Epithelial cell of prostate (primary cell): ENCODE results near the gene RPS6KB1.
A peak's percentile ranks its signal among the peaks of the same experiment; 100 is the strongest.
"Not testable (repeated sequence)": the region's sequence is repeated elsewhere in the genome, so short reads cannot be mapped to it uniquely, and the experiment has no call there.

ENCODE experiments used
- DNase-seq: peaks from one replicate; pipeline ENCODE4 v3.0.0-alpha.2; 2011; ENCODE audit warnings: low read depth, low spot score
- H3K27ac ChIP-seq: fragments of 450-650 bp; 2 replicates; pipeline ENCODE4 v1.5.1; 2017; ENCODE audit warnings: mild to moderate bottlenecking

The RPS6KB1 gene

DNA sequence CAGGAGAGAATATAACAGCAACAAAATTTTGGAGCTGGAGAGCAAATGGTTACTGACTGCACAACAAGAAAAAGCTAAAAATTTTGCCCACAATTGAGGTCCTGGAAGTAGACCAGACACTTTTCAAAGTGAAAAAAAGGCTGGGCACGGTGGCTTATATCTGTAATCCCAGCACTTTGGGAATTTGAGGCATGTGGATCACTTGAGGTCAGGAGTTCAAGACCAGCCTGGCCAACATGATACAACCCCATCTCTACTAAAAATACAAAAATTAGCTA is 23.0 kb upstream of the RPS6KB1 start:
- no peak for DNase-seq
- no peak overlapping the region for H3K27ac ChIP-seq

DNA sequence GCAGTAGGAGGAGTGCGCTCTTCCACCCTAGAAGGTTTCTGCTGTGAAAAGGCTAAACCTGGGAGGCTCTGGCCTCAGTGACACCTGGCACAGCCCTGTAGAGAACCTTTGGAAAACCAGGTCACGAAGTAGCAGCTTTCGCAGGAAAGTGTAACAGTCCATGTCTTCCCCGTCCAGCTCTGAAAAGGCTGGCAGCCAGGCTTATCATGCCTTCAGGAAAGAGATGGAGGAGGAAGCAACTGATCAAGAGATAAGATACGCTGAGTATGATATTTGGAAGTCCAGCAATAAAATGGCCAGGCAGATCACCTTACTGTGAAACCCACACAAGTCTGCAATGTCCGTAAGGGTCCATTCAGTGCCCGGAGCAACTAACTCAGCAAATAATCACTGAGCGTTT is 22.4 kb upstream of the RPS6KB1 start:
- DNase-seq, result no peak
- no peak overlapping the region for H3K27ac ChIP-seq

GRCh38 chr17:59872351-59872750 is 20.6 kb upstream of the RPS6KB1 start:
- no peak overlapping the region for H3K27ac ChIP-seq
- DNase-seq, result no peak

GRCh38 chr17:59873414-59873813 is 19.5 kb upstream of the RPS6KB1 start:
- DNase-seq, H3K27ac ChIP-seq: not testable (repeated sequence)

GRCh38 chr17:59874376-59874775 is 18.5 kb upstream of the RPS6KB1 start:
- no peak overlapping the region for H3K27ac ChIP-seq
- no peak for DNase-seq

DNA sequence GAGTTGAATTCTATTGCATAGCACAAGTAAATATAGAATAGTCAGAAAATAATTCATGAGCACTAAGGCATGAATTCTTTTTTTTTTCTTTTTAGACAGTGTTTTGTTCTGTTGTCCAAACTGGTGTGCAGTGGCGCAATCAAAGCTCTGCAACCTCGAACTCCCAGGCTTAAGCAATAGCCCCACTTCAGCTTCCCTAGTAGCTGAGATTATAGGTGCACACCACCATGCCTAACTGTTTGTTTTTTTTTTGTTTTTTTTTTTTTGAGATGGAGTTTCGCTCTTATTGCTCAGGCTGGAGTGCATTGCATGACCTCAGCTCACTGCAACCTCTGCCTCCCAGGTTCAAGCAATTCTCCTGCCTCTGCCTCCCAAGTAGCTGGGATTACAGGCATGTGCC is 16.8 kb upstream of the RPS6KB1 start:
- DNase-seq, result no peak
- no peak overlapping the region for H3K27ac ChIP-seq

GRCh38 chr17:59877965-59878364 is 15.0 kb upstream of the RPS6KB1 start:
- H3K27ac ChIP-seq, result no peak overlapping the region
- no peak for DNase-seq

GRCh38 chr17:59878624-59879023 is 14.3 kb upstream of the RPS6KB1 start:
- no peak for DNase-seq
- H3K27ac ChIP-seq, result no peak overlapping the region

GRCh38 chr17:59884861-59885260 is 8.1 kb upstream of the RPS6KB1 start:
- no peak for DNase-seq
- no peak overlapping the region for H3K27ac ChIP-seq

DNA sequence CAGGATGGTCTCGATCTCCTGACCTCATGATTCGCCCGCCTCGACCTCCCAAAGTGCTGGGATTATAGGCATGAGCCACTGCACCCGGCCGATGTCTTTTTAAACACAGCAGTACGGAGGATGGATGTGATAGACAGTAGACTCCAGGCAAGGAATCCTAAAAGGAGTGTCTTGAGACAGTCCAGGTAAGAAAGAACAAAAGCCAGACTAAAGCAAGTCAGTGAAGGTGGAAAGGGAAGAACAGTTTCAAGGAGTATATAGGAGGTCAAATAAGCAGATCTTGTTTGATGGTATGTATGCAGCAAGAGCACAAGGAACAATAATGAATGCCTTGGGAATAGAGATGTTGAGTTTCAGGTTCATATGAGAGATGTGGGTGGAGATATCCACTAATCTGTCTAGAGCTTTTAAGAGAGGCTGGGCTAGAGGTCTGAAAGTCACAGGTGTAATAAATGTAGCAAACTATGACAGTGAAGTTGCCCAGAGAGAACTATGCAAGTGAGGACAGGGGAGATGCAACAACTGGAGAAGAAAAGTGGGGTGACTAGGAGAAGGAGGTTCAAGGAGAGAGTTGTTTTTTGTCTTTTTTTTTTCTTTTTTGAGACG is 4.7 kb upstream of the RPS6KB1 start:
- no peak for DNase-seq

DNA sequence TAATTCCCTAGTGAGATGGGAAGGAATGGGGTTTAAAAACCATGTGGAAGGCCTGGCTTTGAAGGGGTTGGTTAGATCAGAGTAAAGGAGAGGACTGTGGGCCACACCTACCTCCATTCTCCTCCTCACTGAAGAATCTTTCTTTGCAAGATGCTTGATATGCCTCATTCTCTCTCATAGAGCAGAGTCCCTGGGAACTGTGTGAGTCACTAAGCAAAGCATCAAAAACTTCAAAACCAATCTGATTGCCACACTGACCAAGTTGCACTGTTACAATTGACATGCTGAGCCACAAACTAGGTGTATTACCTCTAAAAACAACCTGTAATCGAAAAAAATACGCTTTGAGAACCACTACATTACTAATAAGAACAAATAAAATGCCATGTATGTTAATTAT is 2.2 kb upstream of the RPS6KB1 start:
- peak; percentile 16 for DNase-seq
- peak overlapping the region; percentile 64 for H3K27ac ChIP-seq

More for the DNA sequence above, 4.7 kb upstream of the RPS6KB1 start:
- no peak overlapping the region for H3K27ac ChIP-seq

- no peak for DNase-seq
- H3K27ac ChIP-seq, result peak overlapping the region; percentile 64
Measured at GRCh38 chr17:59892251-59892923, 534 bp upstream of the RPS6KB1 start.

DNA sequence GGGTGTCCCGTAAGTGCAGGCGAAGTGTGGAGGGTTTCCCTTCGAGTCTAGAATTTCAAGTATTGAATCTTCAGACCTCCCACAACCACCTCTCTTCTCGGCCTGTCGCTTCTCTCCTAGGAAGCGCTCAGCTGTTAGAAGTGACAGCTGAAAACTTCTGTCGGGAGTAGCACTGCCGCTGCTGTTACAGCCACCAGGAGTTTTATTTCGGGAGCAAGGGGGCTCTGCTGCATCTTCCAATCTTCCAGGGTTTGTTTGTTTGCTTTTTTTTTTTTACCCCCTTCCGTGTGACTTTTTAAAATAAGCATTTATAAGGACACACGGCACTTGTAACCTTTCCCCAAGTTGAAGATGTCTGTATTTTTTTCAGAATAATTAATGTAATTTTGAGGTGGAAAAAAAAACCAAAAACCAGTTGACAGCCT is 767 bp downstream of the RPS6KB1 start:
- H3K27ac ChIP-seq, result peak overlapping the region; percentile 64
- no peak for DNase-seq

DNA sequence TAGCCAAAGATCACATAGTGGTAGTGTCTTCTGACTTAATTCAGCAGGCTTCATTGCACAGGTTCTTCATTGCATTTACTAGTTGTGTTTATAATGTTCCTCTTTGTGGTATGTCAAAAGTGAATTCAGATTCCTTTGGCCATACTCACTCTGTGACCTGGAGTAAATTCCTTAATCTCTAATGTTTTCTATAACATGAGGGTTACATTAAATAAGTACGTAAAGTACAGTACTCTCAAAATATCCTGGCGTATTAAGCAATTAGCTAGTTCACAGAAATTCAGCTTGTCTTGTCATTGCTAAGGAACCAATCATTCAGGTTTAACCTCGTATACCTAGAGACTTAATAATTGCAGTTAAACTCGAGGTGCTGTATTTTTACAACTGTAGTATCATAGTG is 4.2 kb downstream of the RPS6KB1 start:
- no peak for DNase-seq
- H3K27ac ChIP-seq, result no peak overlapping the region

GRCh38 chr17:59899099-59899498 is 6.2 kb downstream of the RPS6KB1 start:
- no peak for DNase-seq
- no peak overlapping the region for H3K27ac ChIP-seq

DNA sequence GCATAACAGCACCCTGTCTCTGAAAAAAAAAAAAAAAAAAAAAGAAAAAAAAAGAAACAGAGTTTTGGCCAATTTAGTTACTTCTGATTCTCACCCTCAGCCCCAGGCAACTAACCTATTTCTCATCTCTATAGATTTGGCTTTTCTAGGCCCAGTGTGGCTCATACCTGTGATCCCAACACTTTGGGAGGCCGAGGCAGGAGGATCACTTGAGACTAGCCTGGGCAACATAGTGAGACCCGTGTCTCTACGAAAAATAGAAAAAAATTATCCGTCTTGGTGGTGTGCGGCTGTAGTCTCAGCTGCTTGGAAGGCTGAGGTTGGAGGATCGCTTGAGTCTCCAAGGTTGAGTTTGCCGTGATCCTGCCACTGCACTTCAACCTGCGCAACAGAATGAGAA is 8.7 kb downstream of the RPS6KB1 start:
- no peak for DNase-seq
- no peak overlapping the region for H3K27ac ChIP-seq

GRCh38 chr17:59903455-59903854 is 10.5 kb downstream of the RPS6KB1 start:
- no peak for DNase-seq
- H3K27ac ChIP-seq, result no peak overlapping the region

DNA sequence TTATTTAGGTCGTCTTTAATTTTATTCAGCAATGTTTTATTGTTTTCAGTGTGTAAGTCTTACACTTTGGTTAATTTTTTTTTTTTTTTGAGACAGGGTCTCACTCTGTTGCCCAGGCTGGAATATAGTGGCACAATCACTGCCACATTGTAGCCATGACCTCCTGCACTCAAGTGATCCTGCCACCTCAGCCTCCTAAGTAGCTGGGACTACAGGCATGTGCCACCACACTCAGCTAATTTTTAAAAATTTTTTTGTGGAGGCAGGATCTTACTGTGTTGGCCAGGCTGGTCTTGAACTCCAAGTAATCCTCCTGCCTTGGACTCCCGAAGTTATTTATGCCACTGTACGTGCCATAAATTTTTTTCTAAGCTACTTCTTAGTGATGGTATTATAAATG is 14.5 kb downstream of the RPS6KB1 start:
- H3K27ac ChIP-seq, result no peak overlapping the region

DNA sequence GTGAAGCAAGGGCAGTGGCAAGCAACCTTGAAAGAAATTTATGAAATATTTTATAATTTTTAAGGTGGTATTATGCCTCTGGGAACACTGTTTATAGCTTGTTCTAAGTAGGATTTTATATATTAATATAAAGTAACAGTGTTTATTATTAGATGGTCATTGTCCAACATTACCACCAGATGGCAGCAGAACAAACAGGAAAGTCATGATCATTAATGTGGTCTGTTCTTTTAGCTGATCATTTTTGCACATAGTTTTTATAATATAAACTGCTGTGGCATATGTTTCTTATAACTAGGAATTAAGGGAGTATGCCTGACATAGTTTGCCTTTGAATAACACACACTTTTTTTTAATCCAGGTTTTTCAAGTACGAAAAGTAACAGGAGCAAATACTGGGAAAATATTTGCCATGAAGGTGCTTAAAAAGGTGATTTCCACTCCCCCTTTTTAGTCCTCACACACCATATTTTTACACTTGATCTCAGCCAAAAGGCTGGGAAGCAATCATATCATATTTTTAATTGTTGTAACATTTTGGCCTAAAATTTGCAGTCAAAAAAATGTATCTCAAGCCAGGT is 21.4 kb downstream of the RPS6KB1 start:
- DNase-seq, result no peak
- H3K27ac ChIP-seq, result no peak overlapping the region

More for the DNA sequence above, 14.5 kb downstream of the RPS6KB1 start:
- no peak for DNase-seq

- no peak for DNase-seq
Measured at GRCh38 chr17:59916446-59916845, 23.5 kb downstream of the RPS6KB1 start.

DNA sequence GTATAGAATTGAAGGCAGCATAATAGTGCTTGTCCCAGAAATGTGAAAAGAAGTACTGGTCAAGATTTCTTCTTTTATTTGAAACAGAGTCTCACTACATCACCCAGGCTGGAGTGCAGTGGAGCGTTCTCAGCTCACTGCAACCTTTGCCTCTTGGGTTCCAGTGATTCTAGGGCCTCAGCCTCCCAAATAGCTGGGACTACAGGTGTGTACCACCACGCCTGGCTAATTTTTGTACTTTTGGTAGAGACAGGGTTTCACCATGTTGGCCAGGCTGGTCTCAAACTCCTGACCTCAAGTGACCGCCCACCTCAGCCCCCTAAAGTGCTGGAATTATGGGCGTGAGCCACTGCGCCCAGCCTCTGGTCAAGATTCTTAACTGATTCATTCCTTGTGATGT is 27.7 kb downstream of the RPS6KB1 start:
- not testable (repeated sequence) for DNase-seq, H3K27ac ChIP-seq

More at GRCh38 chr17:59916446-59916845, 23.5 kb downstream of the RPS6KB1 start:
- no peak overlapping the region for H3K27ac ChIP-seq

- DNase-seq, H3K27ac ChIP-seq: not testable (repeated sequence)
Measured at GRCh38 chr17:59930121-59930520, 37.2 kb downstream of the RPS6KB1 start.
